Motor neuron (in vitro differentiated cells): ENCODE data around the gene KRTAP6-3. TPM values are rescaled to one million over a fixed set of nuclear protein-coding genes. Genes with fewer than 3 reads are reported as not detected.

Experiments
- ATAC-seq, 8 experiments: fragments of 200-7000 bp; cut with Tn5 transposase; replicated peaks in 6 of 8; 2 replicates each; pipeline ENCODE4 v1.8.0; 2021; ENCODE audit warnings: mild to moderate bottlenecking in 8 of 8, moderate library complexity in 8 of 8
- H3K27ac ChIP-seq, 2 donors: fragments of 250-450 bp; sonication (Bioruptor Pico); 2 replicates each; pipeline ENCODE4 v1.9.0; 2021; ENCODE audit warnings: antibody characterized with exemption in 2 of 2, mild to moderate bottlenecking in 2 of 2, moderate library complexity in 1 of 2
- H3K4me1 ChIP-seq, 2 donors: fragments of 250-450 bp; sonication (Bioruptor Pico); replicated peaks in 1 of 2; 2 replicates each; pipeline ENCODE4 v1.6.1; 2021; ENCODE audit warnings: antibody characterized with exemption in 2 of 2, mild to moderate bottlenecking in 2 of 2, moderate library complexity in 1 of 2
- H3K4me3 ChIP-seq, 5 donors: fragments of 250-450 bp; sonication (Bioruptor Pico); 2 replicates each; pipeline ENCODE4 v1.9.0; 2021; ENCODE audit warnings: antibody characterized with exemption in 5 of 5, mild to moderate bottlenecking in 5 of 5, moderate library complexity in 4 of 5
- WGBS, 10 experiments: fragments of 450-650 bp; shearing (Covaris generic); methylation state at CpG; one replicate each; pipeline ENCODE4 v1.0.0; 2022; 5-methylcytosine and 5-hydroxymethylcytosine counted together
- in situ Hi-C, 9 experiments: fragments of 400-800 bp; cut with MboI; loops; one replicate each; pipeline ENCODE4 v1.15.0; 2021; ENCODE audit warnings: low sequenced_read_pairs in 9 of 9, low pct_unique_long_range_greater_than_20kb in 2 of 9; ENCODE audit not compliant: unreplicated experiment in 9 of 9
- total RNA-seq, 8 experiments: library from RNA; unstranded; fragments of 300-600 nt; gene quantifications; 2 replicates each; pipeline versions ENCODE4 v1.2.3 to v1.2.4, GENCODE V29; 2022

The KRTAP6-3 gene
- total RNA-seq, 8 experiments from 2014 or later: not detected

DNA sequence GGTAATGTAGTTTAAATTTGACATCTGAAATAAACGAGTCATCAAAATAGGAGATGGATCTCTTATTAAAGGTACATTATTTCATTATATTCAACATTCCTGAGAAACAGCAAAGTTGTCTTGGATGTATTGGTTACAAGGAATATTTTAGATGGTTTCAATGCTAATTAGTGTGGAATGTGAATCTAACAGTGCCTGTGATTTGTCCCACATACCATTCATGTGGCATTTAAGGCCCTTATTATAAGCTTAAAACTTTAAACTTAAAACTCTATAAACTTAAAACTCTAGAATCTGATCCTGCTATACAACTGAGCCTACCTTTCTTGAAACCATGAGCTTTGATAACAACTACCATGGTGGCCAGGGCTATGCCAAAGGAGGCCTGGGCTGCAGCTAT is 8.5 kb downstream of the KRTAP6-3 start, which contains the start of gene KRTAP22-1:
KRTAP22-1 (plus strand) TSS at position 301 of the 400 bp plus-strand sequence.
- in situ Hi-C loops: no loop called here

DNA sequence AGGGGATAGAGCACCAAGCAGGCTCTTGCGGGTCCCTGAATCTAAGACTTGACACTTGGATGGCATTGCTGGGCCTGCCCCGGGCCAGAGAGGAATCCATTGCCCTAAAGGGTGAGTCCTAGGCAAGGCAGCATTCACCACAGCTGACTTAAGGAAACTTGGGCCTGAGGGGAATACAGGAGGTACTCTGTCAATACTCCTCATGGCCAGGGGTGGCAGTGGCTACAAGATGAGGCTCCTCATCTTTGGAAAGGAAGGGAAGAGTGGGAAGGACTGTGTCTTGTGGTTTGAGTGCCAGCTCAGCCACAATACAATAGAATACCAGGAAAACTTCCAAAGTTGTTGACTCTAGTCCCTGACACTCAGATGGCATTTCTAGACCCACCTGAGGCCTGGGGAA is 13.7 kb downstream of the KRTAP6-3 start:
- Histone ChIP-seq H3K27ac (no peak overlapping the region), H3K4me3 (no peak overlapping the region), H3K4me1 (no peaks in the 10 kb centered on the region)
- in situ Hi-C loops: no loop called here
- no peak for ATAC-seq
- WGBS, 10 experiments: 0 to 100% (median 68%) methylated on average over 1 to 2 of the region's 2 CpGs; no CpG with 5 or more reads in 4 of the 10 experiments

More for the DNA sequence above, 8.5 kb downstream of the KRTAP6-3 start, which contains the start of gene KRTAP22-1:
- H3K4me1 ChIP-seq: no peaks in the 10 kb centered on the region
- no peak for ATAC-seq
- WGBS, 10 experiments: 0 to 100% (median 20%) methylated on average over 1 of the region's 1 CpG; no CpG with 5 or more reads in 2 of the 10 experiments
- H3K4me3 ChIP-seq: no peak within 1 kb of the TSS
- no peak within 1 kb of the TSS for H3K27ac ChIP-seq

DNA sequence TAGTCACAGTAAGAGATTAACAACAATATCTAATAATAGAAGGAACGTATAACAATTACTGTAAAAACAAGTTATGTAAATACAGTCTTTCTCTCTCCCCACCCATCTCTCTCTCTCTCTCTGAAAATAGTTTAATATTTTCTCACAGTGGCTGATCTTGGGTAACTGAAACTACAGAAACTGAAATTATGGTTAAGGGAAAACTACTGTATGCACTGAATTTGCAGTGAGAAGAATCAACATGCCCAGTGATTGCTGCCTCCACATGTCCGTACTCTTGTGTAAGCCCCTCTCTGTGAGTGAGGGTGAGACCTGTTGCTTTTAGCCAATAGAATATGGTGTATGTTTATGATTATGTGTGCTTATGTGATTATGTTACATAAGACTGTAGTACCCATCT is 19.9 kb downstream of the KRTAP6-3 start:
- in situ Hi-C loops: no loop called here
- Histone ChIP-seq H3K27ac (no peak overlapping the region), H3K4me3 (no peak overlapping the region), H3K4me1 (no peaks in the 10 kb centered on the region)
- no peak for ATAC-seq
- WGBS, 10 experiments: 0 to 100% (median 82%) methylated on average over 1 to 2 of the region's 2 CpGs

DNA sequence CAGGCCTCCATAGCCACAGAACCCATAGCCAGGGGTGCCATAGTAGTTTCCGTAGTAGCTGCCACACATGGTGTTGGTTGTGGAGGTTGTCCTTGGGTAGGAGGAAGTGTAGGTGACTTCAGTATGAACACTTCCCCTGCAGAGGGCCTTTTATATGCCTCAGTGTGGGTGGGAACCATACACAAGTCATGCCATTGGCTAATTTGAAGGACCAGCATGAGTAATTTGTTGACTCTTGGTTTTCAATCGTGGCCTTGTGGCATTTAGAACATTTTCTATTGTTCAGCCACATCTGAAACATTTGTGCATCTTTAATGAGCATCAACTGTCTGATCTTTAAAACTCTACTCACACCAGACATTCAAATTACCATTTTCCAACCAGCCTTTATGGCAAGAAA is 21.6 kb downstream of the KRTAP6-3 start, which contains the start of gene KRTAP6-1:
KRTAP6-1 (minus strand) TSS at position 95 of the 400 bp plus-strand sequence; CDS start at position 69, 26 bp downstream.
- in situ Hi-C loops: no loop called here
- no peak for ATAC-seq
- Histone ChIP-seq H3K4me3 (no peak within 1 kb of the TSS), H3K4me1 (no peaks in the 10 kb centered on the region), H3K27ac (no peak within 1 kb of the TSS)
- WGBS, 10 experiments: 0 to 89% (median 50%) methylated on average over 1 to 2 of the region's 2 CpGs; no CpG with 5 or more reads in 3 of the 10 experiments

DNA sequence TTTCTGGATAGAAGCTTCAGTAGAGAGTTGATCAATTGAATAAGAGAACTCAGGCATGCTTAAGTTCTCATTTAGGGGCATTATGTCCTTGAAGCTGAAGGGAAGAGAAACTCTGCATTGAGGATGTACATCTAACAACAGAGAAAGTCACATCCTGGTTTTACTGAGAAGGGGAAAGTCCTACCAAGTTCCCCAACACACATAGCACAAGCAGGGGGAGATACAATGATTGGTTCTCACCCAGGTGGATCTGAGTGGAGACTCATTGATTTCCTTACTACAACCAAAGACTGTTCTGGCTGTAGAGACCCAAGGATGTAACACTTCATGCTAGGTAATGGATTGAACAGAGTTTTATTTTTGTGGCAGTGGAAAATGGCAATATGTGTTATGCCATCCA is 23.0 kb downstream of the KRTAP6-3 start:
- H3K4me3 ChIP-seq: no peak overlapping the region
- in situ Hi-C loops: no loop called here
- ATAC-seq: no peak
- no peak overlapping the region for H3K27ac ChIP-seq
- H3K4me1 ChIP-seq: no peaks in the 10 kb centered on the region

DNA sequence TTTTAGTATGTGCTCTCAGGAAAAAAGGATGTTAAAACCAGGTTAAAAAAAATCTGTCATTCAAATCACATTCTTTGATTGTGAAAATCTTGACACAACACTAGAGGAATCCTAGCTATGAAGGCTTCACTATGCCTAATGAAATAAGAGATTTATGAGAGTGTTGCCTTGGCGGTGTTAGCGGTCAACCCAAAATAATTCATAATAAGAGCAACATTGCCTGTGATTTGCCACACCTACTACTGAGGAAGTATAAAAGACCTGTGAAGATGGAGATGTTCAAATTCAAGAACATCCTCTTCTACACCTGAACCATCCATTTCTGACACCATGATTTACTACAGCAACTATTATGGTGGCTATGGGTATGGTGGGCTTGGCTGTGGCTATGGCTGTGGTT is 23.9 kb downstream of the KRTAP6-3 start, which contains the start of gene KRTAP20-1:
KRTAP20-1 (plus strand) TSS at position 301 of the 400 bp plus-strand sequence; CDS start at position 331, 30 bp downstream.
- in situ Hi-C loops: no loop called here

DNA sequence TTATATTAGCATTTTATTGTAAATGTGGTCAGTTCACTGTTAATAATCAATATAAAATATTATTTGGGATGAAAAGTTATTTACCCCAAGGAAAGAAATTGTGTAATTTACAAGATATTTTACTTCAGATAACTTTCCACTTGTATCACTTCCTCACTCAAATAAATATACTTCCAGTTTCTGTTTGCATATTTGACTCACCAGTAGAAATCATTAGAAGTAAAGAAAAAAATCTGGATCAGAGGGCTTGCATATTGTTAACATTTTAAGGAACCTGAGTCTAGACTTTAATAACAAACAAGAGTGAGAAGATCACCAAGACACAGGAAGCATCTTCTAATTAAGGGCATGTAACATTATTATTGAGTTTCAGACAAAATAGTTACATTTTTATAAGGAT is 27.8 kb downstream of the KRTAP6-3 start:
- no peak for ATAC-seq
- H3K27ac ChIP-seq: no peak overlapping the region
- in situ Hi-C loops: no loop called here
- no peak overlapping the region for H3K4me3 ChIP-seq
- no peaks in the 10 kb centered on the region for H3K4me1 ChIP-seq

More for the DNA sequence above, 23.9 kb downstream of the KRTAP6-3 start, which contains the start of gene KRTAP20-1:
- Histone ChIP-seq H3K4me3 (no peak within 1 kb of the TSS), H3K27ac (no peak within 1 kb of the TSS), H3K4me1 (no peaks in the 10 kb centered on the region)
- 20 to 93% (median 48%) methylated on average over 2 of the region's 2 CpGs; no CpG with 5 or more reads in 4 of the 10 experiments for WGBS, 10 experiments
- no peak for ATAC-seq

DNA sequence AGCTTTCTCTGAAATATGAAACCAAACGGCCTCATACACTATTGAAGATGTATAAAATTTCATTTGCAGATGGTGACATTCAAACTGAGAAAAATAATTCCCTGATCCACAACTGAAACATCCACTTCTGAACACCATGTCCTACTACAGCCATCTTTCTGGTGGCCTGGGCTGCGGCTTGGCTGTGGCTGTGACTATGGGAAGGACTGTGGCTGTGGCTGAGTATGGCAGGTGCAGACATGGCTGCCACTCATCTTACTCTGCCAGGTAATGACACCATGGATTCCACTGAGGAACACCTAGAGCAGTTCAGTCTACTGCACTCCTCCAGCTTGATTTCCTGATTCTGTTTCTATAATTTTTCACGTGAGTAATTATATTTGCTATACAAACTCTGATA is 28.3 kb downstream of the KRTAP6-3 start, which contains the start of gene KRTAP20-4:
KRTAP20-4 (plus strand) TSS at position 106 of the 400 bp plus-strand sequence.
- 0 to 100% (median 67%) methylated on average over 1 to 3 of the region's 3 CpGs; no CpG with 5 or more reads in 1 of the 10 experiments for WGBS, 10 experiments

DNA sequence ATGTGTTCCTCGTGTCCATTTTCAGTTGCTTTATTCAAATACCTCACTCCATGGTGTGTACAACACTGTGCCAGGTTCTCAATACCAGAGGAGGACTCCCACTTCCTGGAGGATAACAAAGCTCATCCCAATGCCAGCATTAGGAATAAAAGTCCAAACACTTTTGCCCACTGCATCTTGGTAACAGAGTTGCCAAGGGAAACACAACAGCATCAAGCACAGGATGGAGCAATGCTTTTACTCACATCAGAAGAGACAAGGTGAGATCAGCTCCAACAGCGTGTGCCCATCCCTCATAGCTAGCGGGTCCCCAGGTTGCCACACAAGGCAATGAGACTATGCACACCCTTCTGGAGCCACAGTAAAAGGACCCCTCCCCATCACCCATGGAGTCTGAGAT is 31.1 kb downstream of the KRTAP6-3 start:
- H3K4me1 ChIP-seq: no peaks in the 10 kb centered on the region
- in situ Hi-C loops: no loop called here
- no peak overlapping the region for H3K4me3 ChIP-seq
- no peak for ATAC-seq
- WGBS, 10 experiments: 17 to 100% (median 87%) methylated on average over 1 to 2 of the region's 3 CpGs; no CpG with 5 or more reads in 2 of the 10 experiments
- H3K27ac ChIP-seq: no peak overlapping the region

More for the DNA sequence above, 28.3 kb downstream of the KRTAP6-3 start, which contains the start of gene KRTAP20-4:
- Histone ChIP-seq H3K4me1 (no peaks in the 10 kb centered on the region), H3K27ac (no peak within 1 kb of the TSS), H3K4me3 (no peak within 1 kb of the TSS)
- ATAC-seq: no peak
- in situ Hi-C loops: no loop called here

DNA sequence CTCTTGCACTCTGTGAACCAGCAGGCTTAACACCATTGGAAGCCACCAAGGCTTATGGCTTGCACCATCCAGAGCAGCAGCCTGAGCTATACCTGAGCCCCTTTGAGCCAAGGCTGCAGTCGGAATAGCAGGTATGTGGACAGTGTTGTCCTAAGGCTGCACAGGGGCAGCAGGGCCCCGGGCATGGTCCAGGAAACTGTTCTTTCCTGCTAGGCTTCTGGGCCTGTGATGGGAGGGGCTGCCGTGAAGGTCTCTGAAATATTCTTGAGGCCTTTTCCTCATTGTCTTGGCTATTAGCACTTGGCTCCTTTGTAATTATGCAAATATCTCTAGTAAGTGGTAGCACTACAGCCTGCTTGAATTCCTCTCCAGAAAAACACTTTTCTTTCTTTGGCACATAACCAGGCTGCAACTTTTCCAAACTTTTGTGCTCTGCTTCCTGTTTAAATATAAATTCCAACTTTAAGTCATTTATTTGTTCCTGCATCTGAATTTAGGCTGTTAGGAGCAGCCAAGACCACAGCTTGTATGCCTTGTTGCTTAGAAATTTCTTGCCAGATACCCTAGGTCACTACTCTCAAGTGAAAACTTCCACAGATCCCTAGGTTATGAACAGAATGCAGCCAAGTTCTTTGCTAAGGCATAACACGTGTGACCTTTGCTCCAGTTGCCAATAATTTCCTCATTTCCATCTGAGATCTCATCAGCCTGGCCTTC is 33.4 kb downstream of the KRTAP6-3 start:
- ATAC-seq: no peak
- no peaks in the 10 kb centered on the region for H3K4me1 ChIP-seq
- in situ Hi-C loops: no loop called here
- no peak overlapping the region for H3K4me3 ChIP-seq
- WGBS, 10 experiments: 0 to 81% (median 65%) methylated on average over 1 to 4 of the region's 4 CpGs; no CpG with 5 or more reads in 1 of the 10 experiments
- no peak overlapping the region for H3K27ac ChIP-seq

DNA sequence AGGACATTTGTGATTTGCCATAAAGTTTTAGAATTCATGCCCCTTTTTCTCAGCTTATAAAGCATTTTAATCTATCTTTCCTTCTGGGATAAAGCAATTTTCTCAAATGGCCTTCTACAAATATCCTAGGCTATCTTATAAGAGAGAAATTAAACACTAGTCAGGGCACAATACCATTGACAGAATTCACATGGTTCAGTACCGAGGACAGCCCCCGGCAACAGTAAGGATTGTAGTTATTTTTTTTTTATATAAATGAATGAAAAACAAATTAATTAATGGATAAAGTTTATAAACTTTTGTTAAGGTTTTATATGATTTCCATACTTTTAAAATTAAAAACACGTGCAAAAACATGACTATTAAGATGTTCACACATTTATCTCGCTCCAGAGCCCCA is 35.9 kb downstream of the KRTAP6-3 start:
- H3K4me3 ChIP-seq: no peak overlapping the region
- no peak for ATAC-seq
- 3 to 100% (median 76%) methylated on average over 1 to 4 of the region's 4 CpGs for WGBS, 10 experiments
- no peaks in the 10 kb centered on the region for H3K4me1 ChIP-seq
- H3K27ac ChIP-seq: no peak overlapping the region
- in situ Hi-C loops: no loop called here

DNA sequence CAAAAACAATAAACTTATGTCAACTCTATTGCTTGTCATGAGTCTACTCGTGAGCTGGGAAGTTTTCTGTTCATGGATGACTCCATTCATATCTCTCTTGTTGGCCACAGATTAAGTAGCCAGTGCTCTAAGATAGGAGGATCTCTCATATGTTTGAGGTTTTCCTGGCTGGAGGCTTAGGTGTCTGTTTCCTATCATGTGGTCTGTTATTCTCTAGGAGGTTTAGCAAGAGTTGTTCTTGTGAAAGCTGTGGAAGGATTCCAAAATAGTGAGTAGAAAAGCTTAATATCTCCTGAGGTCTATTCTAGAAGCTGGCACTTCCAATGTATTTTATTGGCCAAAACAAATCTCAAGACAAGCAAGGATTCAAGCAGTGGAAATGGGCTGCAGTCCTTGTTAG is 37.0 kb downstream of the KRTAP6-3 start:
- 0 to 75% (median 67%) methylated on average over 1 of the region's 1 CpG; no CpG with 5 or more reads in 3 of the 10 experiments for WGBS, 10 experiments
- no peak for ATAC-seq

DNA sequence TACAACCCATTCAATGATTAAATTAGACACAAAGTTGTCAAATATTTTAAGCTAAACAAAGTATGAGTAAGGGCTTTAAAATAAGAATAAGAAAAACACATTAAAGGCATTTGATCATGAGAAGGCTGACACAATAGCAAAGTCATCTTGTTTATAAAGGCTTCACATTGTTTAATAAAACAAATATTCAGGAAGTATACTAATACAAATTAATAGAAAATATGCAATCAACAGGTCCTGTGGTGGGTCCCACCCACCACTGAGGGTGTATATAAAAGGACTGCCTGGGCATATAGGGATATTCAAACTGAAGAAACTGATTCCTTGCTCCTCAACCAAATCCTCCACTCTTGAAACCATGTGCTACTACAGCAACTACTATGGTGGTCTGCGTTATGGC is 42.7 kb downstream of the KRTAP6-3 start, which contains the start of gene KRTAP20-2:
KRTAP20-2 (plus strand) TSS at position 301 of the 400 bp plus-strand sequence; CDS start at position 359, 58 bp downstream.
- 0 to 88% (median 56%) methylated on average over 1 of the region's 1 CpG; no CpG with 5 or more reads in 6 of the 10 experiments for WGBS, 10 experiments
- no peaks in the 10 kb centered on the region for H3K4me1 ChIP-seq
- no peak for ATAC-seq
- H3K27ac ChIP-seq: no peak within 1 kb of the TSS
- in situ Hi-C loops: no loop called here
- H3K4me3 ChIP-seq: no peak within 1 kb of the TSS

More for the DNA sequence above, 37.0 kb downstream of the KRTAP6-3 start:
- H3K4me1 ChIP-seq: no peaks in the 10 kb centered on the region
- in situ Hi-C loops: no loop called here
- H3K27ac ChIP-seq: no peak overlapping the region
- no peak overlapping the region for H3K4me3 ChIP-seq
